ENCODE results near the gene CD99.

The CD99 gene

GRCh38 chrX:2664502-2664901, 26.6 kb upstream of the CD99 start:
- no peak for TF ChIP-seq CTCF (IDR thresholded peaks at IDR 0.05)

GRCh38 chrX:2665387-2666304, 25.4 kb upstream of the CD99 start:
- TF ChIP-seq CTCF (IDR thresholded peaks at IDR 0.05): no peak

GRCh38 chrX:2666491-2666890, 24.6 kb upstream of the CD99 start:
- no peak for TF ChIP-seq CTCF (IDR thresholded peaks at IDR 0.05)

GRCh38 chrX:2670978-2671377, 20.1 kb upstream of the CD99 start:
- no peak for TF ChIP-seq CTCF (IDR thresholded peaks at IDR 0.05)

GRCh38 chrX:2672084-2672483, 19.0 kb upstream of the CD99 start:
- no peak for TF ChIP-seq CTCF (IDR thresholded peaks at IDR 0.05)

GRCh38 chrX:2673611-2674010, 17.5 kb upstream of the CD99 start:
- no peak for TF ChIP-seq CTCF (IDR thresholded peaks at IDR 0.05)

GRCh38 chrX:2676794-2677675, 14.1 kb upstream of the CD99 start:
- no peak for TF ChIP-seq CTCF (IDR thresholded peaks at IDR 0.05)

All from LNCAP (cell line).